Neural cell (in vitro differentiated cells): ENCODE measurements around the gene RTN4RL1. TPM values are rescaled to one million over a fixed set of nuclear protein-coding genes. Genes with fewer than 3 reads are reported as not detected.

Experiments
- H2AFZ ChIP-seq: fragments of 200-600, 300-800 bp; sonication (generic), shearing (Covaris generic); 2 replicates; pipeline ENCODE4 v1.6.0; 2014; ENCODE audit warnings: low read depth, mild to moderate bottlenecking, antibody characterized with exemption, low read length, moderate library complexity
- H3F3A ChIP-seq: fragments of 200-600 bp; shearing (Covaris generic); 2 replicates; pipeline ENCODE4 v1.6.1; 2016; ENCODE audit warnings: mild to moderate bottlenecking, moderate library complexity, mixed read lengths, antibody characterized with exemption, low read length; ENCODE audit not compliant: insufficient read depth, poor library complexity, severe bottlenecking
- H3K27ac ChIP-seq: fragments of 200-600, 300-800 bp; sonication (generic), shearing (Covaris generic); 2 replicates; pipeline ENCODE4 v1.5.1; 2014; ENCODE audit warnings: mild to moderate bottlenecking, low read length, moderate library complexity
- H3K27me3 ChIP-seq: fragments of 300-800, 200-600 bp; sonication (generic), shearing (Covaris generic); 2 replicates; pipeline ENCODE4 v1.6.0; 2014; ENCODE audit warnings: mild to moderate bottlenecking, low read depth, low read length, moderate library complexity; ENCODE audit not compliant: insufficient read depth
- H3K36me3 ChIP-seq: fragments of 300-800, 200-600 bp; sonication (generic), shearing (Covaris generic); 2 replicates; pipeline ENCODE4 v1.5.1; 2014; ENCODE audit warnings: mild to moderate bottlenecking, antibody characterized with exemption, low read length, moderate library complexity; ENCODE audit not compliant: insufficient read depth
- H3K4me2 ChIP-seq: fragments of 300-800, 200-600 bp; sonication (generic), shearing (Covaris generic); 2 replicates; pipeline ENCODE4 v1.6.0; 2014; ENCODE audit warnings: mild to moderate bottlenecking, low read length
- H3K4me3 ChIP-seq: fragments of 300-800, 200-600 bp; sonication (generic), shearing (Covaris generic); 2 replicates; pipeline ENCODE4 v1.5.1; 2014; ENCODE audit warnings: mild to moderate bottlenecking, low read length, moderate library complexity
- H3K79me2 ChIP-seq: fragments of 200-600 bp; shearing (Covaris generic); replicated peaks from 2 replicates; pipeline ENCODE4 v1.6.0; 2014; ENCODE audit warnings: mild to moderate bottlenecking, low read length, moderate library complexity; ENCODE audit not compliant: insufficient read depth
- H3K9ac ChIP-seq: fragments of 300-800, 200-600 bp; sonication (generic), shearing (Covaris generic); 2 replicates; pipeline ENCODE4 v1.6.1; 2016; ENCODE audit warnings: mild to moderate bottlenecking, low read length, mixed read lengths
- H3K9me2 ChIP-seq: fragments of 200-600 bp; shearing (Covaris generic); 2 replicates; pipeline ENCODE4 v1.6.1; 2016; ENCODE audit warnings: mild to moderate bottlenecking, low read length, mixed read lengths; ENCODE audit not compliant: insufficient read depth
- H3K9me3 ChIP-seq: fragments of 200-600, 300-800 bp; sonication (generic), shearing (Covaris generic); 2 replicates; pipeline ENCODE4 v1.6.1; 2016; ENCODE audit warnings: mild to moderate bottlenecking, mixed run types, low read length, moderate library complexity, mixed read lengths
- H4K20me1 ChIP-seq: fragments of 200-600 bp; shearing (Covaris generic); 2 replicates; pipeline ENCODE4 v1.6.1; 2016; ENCODE audit warnings: mild to moderate bottlenecking, mixed run types; ENCODE audit not compliant: insufficient read depth
- CTCF ChIP-seq: fragments of 450-650 bp; IDR thresholded peaks from 2 replicates; pipeline ENCODE4 v1.5.1; 2014; ENCODE audit warnings: antibody characterized with exemption, mild to moderate bottlenecking, moderate library complexity; ENCODE audit not compliant: poor library complexity, severe bottlenecking
- EP300 ChIP-seq: fragments of 450-650 bp; conservative IDR thresholded peaks from 2 replicates; pipeline ENCODE4 v1.6.1; 2014; ENCODE audit warnings: antibody characterized with exemption, mild to moderate bottlenecking, moderate library complexity; ENCODE audit not compliant: poor library complexity, severe bottlenecking
- EZH2 ChIP-seq: fragments of 200-600, 300-800 bp; shearing (Covaris generic), sonication (generic); IDR thresholded peaks from 2 replicates; pipeline ENCODE4 v1.6.1; 2014; ENCODE audit warnings: antibody characterized with exemption, low read length, borderline replicate concordance, mild to moderate bottlenecking; ENCODE audit not compliant: insufficient read depth, poor library complexity, severe bottlenecking
- MXI1 ChIP-seq: fragments of 450-650 bp; conservative IDR thresholded peaks from 2 replicates; pipeline ENCODE4 v1.6.1; 2014; ENCODE audit warnings: antibody characterized with exemption, mild to moderate bottlenecking; ENCODE audit not compliant: poor library complexity, severe bottlenecking
- POLR2AphosphoS5 ChIP-seq: IDR thresholded peaks from 2 replicates; pipeline ENCODE4 v1.6.1; 2012
- RAD21 ChIP-seq: fragments of 450-650 bp; conservative IDR thresholded peaks from 2 replicates; pipeline ENCODE4 v1.6.1; 2014; ENCODE audit warnings: antibody characterized with exemption, mild to moderate bottlenecking, moderate library complexity
- REST ChIP-seq: IDR thresholded peaks from 2 replicates; pipeline ENCODE4 v1.6.1; 2012; ENCODE audit warnings: borderline replicate concordance
- SMC3 ChIP-seq: fragments of 450-650 bp; conservative IDR thresholded peaks from 2 replicates; pipeline ENCODE4 v1.6.1; 2014; ENCODE audit warnings: antibody characterized with exemption, mild to moderate bottlenecking, moderate library complexity; ENCODE audit not compliant: poor library complexity
- TAF1 ChIP-seq: IDR thresholded peaks from 2 replicates; pipeline ENCODE4 v1.6.1; 2012; ENCODE audit warnings: low read depth
- polyA plus RNA-seq: library from polyadenylated mRNA; depleted of rRNA; stranded (reverse); fragments of >200 nt; gene quantifications from 2 replicates; pipeline ENCODE4 v1.2.3, GENCODE V29; 2014

RTN4RL1 gene
- polyA plus RNA-seq, 1 donor from 2014 or later: 8.1 TPM

- no peaks in the 10 kb centered on the region for H3K36me3 ChIP-seq
- H2AFZ ChIP-seq: no peak overlapping the region
- peak overlapping the region; percentile 69 for H3K9ac ChIP-seq
- TF ChIP-seq REST (no peak), MXI1 (no peak), EP300 (no peak), EZH2 (no peak), POLR2AphosphoS5 (peak; percentile 0), TAF1 (no peak), RAD21 (no peak), SMC3 (peak; percentile 25), CTCF (no peak)
- H3F3A ChIP-seq: no peaks in the 10 kb centered on the region
- no peaks in the 10 kb centered on the region for H4K20me1 ChIP-seq
- H3K9me3 ChIP-seq: no peaks in the 10 kb centered on the region
- peaks cover 24% of the 10 kb centered on the region for H3K27me3 ChIP-seq
- H3K79me2 ChIP-seq: no peaks in the 10 kb centered on the region
- no peaks in the 10 kb centered on the region for H3K9me2 ChIP-seq
- peak overlapping the region; percentile 90 for H3K4me3 ChIP-seq
- peak overlapping the region; percentile 48 for H3K4me2 ChIP-seq
- no peak overlapping the region for H3K27ac ChIP-seq
Observed at GRCh38 chr17:2024572-2025219, 438 bp downstream of the RTN4RL1 start.

- H3K4me2 ChIP-seq: peak overlapping the region; percentile 48
- H3K9me2 ChIP-seq: no peaks in the 10 kb centered on the region
- H2AFZ ChIP-seq: no peak overlapping the region
- peak overlapping the region; percentile 69 for H3K9ac ChIP-seq
- no peaks in the 10 kb centered on the region for H4K20me1 ChIP-seq
- H3F3A ChIP-seq: no peaks in the 10 kb centered on the region
- peaks cover 24% of the 10 kb centered on the region for H3K27me3 ChIP-seq
- no peaks in the 10 kb centered on the region for H3K9me3 ChIP-seq
- H3K79me2 ChIP-seq: no peaks in the 10 kb centered on the region
- TF ChIP-seq MXI1 (peak; percentile 88), SMC3 (no peak), EZH2 (no peak), RAD21 (peak; percentile 34), TAF1 (no peak), REST (no peak), CTCF (peak; percentile 47), EP300 (peak; percentile 27), POLR2AphosphoS5 (peak; percentile 40)
- H3K27ac ChIP-seq: no peak overlapping the region
- no peaks in the 10 kb centered on the region for H3K36me3 ChIP-seq
- peak overlapping the region; percentile 90 for H3K4me3 ChIP-seq
Observed at GRCh38 chr17:2023692-2024571, 1.2 kb downstream of the RTN4RL1 start.
